ENCODE data around the gene PAK4. TPM values are rescaled to one million over a fixed set of nuclear protein-coding genes. Genes with fewer than 3 reads are reported as not detected.

Gene PAK4
- 69.8 to 77.7 TPM (median 73.9 TPM) in 3 replicates for total RNA-seq (2021)
- percentile 56 among the genes with signal in this experiment for Bru-seq, nascent RNA
- long read RNA-seq, experiment 1, full-length matches to known transcripts = 69 of 259 reads
- long read RNA-seq, experiment 1, partial matches to known transcripts = 21 of 259 reads
- long read RNA-seq, experiment 1, other reads (novel, unspliced or antisense) = 169 of 259 reads
- long read RNA-seq, experiment 2, transcript PAK4-202 (9 exons, 2,739 nt) = major isoform, 15 of 107 reads
- long read RNA-seq, experiment 2, partial matches to known transcripts = 58 of 107 reads
- long read RNA-seq, experiment 2, other reads (novel, unspliced or antisense) = 32 of 107 reads
- long read RNA-seq, experiment 3, partial matches to known transcripts = 1 of 9 reads
- long read RNA-seq, experiment 3, other reads (novel, unspliced or antisense) = 4 of 9 reads

DNA sequence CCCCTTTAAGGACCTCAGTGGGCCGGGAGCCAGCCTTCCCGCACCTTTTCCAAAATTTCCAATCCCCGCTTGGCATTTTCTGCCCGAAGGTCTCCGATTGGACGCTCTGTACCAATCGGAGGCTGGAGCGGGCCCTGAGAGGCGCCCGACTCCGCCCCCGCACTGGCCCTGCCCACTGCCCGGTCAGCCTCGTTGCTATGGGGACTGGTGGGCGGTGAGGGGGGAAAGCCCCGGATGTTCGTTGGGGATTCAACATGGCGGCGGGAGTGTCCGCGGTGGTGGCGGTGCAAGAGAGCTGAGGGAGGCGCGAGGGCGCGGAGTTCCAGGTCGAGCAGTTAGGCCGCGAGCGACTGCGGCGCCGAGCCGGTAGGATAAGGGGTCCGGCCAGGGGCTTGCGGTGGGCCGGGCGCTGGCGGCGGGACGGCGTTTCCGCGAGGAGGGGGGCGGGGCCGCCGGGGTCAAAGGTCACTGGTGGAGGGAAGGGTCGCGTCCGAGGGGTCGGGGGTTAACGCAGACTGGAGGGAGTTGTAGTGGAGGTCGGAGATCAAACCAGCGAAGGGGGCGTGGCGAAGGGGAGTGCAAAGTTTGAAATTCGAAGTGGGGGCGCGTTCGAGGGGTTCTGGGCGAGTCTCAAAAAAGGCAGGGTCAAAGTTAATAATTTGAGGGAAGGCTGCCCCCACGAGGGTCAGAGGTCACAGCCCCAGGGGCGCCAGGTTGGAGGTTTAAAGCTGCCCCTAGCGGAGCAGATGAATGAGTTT lies at the start of gene PAK4:
TSS of gene PAK4 (plus strand) at position 233 of the 758 bp plus-strand sequence. CDS start 43,768 bp downstream, outside the sequence.
- DNase-seq (ENCODE audit: low spot score) = peak; percentile 98
- peak within 1 kb of the TSS; percentile 96 for H3K4me3 Mint-ChIP-seq
- ChIA-PET CTCF (interaction anchor here (0.7 to 1.7 kb wide), 5 partner anchors 62 to 272 kb away, joined by 3 to 6 read pairs (median 3); partner anchors contain the start of gene NCCRP1), POLR2A (interaction anchor here (0.6 kb wide), 1 partner anchor 283 kb away, joined by 3 read pairs; no protein-coding TSS in a partner anchor)
- H3K27ac Mint-ChIP-seq = peak within 1 kb of the TSS; percentile 96
- no peaks in the 10 kb centered on the region for H3K36me3 Mint-ChIP-seq
- H3K9me3 Mint-ChIP-seq = no peaks in the 10 kb centered on the region
- H3K27me3 Mint-ChIP-seq (ENCODE audit: low read depth) = no peaks in the 10 kb centered on the region
- H3K4me1 Mint-ChIP-seq = peaks cover 34% of the 10 kb centered on the region
- peak; percentile 93 for ATAC-seq
- TF ChIP-seq NFE2L1 (CRISPR knock-in tag; IDR thresholded peaks at IDR 0.05) = 0 out of 2 replicates have a peak, but pooled peaks have one; percentile 29
- TF ChIP-seq FOXK1 (CRISPR knock-in tag; IDR thresholded peaks at IDR 0.05) = 0 out of 2 replicates have a peak, but pooled peaks have one; percentile 30
- TF ChIP-seq, protein P1, sequence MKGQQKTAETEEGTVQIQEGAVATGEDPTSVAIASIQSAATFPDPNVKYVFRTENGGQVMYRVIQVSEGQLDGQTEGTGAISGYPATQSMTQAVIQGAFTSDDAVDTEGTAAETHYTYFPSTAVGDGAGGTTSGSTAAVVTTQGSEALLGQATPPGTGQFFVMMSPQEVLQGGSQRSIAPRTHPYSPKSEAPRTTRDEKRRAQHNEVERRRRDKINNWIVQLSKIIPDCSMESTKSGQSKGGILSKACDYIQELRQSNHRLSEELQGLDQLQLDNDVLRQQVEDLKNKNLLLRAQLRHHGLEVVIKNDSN (CRISPR knock-in tag; IDR thresholded peaks at IDR 0.05) = 0 out of 2 replicates have a peak, but pooled peaks have one; percentile 35
- TF ChIP-seq, protein P2, sequence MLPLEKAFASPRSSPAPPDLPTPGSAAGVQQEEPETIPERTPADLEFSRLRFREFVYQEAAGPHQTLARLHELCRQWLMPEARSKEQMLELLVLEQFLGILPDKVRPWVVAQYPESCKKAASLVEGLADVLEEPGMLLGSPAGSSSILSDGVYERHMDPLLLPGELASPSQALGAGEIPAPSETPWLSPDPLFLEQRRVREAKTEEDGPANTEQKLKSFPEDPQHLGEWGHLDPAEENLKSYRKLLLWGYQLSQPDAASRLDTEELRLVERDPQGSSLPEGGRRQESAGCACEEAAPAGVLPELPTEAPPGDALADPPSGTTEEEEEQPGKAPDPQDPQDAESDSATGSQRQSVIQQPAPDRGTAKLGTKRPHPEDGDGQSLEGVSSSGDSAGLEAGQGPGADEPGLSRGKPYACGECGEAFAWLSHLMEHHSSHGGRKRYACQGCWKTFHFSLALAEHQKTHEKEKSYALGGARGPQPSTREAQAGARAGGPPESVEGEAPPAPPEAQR (CRISPR knock-in tag; IDR thresholded peaks at IDR 0.05) = no peak
- TF ChIP-seq, protein P3, sequence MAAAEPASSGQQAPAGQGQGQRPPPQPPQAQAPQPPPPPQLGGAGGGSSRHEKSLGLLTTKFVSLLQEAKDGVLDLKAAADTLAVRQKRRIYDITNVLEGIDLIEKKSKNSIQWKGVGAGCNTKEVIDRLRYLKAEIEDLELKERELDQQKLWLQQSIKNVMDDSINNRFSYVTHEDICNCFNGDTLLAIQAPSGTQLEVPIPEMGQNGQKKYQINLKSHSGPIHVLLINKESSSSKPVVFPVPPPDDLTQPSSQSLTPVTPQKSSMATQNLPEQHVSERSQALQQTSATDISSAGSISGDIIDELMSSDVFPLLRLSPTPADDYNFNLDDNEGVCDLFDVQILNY (CRISPR knock-in tag; IDR thresholded peaks at IDR 0.05) = peak; percentile 73
- TF ChIP-seq NR1H2 (CRISPR knock-in tag; IDR thresholded peaks at IDR 0.05) = no peak
- no peak for TF ChIP-seq JAZF1 (CRISPR knock-in tag; IDR thresholded peaks at IDR 0.05)
- TF ChIP-seq, protein P4, sequence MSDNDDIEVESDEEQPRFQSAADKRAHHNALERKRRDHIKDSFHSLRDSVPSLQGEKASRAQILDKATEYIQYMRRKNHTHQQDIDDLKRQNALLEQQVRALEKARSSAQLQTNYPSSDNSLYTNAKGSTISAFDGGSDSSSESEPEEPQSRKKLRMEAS (CRISPR knock-in tag; IDR thresholded peaks at IDR 0.05) = peak; percentile 55; the same call in 1 of the 2 replicates
- TF ChIP-seq ZNF121 (CRISPR knock-in tag; IDR thresholded peaks at IDR 0.05) = no peak
- no peak for TF ChIP-seq ZNF138 (CRISPR knock-in tag; conservative IDR thresholded peaks at IDR 0.05)
- no peak for TF ChIP-seq ELF4 (CRISPR knock-in tag; IDR thresholded peaks at IDR 0.05; ENCODE audit: low read depth)
- no peak for TF ChIP-seq TCF7 (CRISPR knock-in tag; IDR thresholded peaks at IDR 0.05; ENCODE audit: low read depth)
- TF ChIP-seq ZNF232 (CRISPR knock-in tag; IDR thresholded peaks at IDR 0.05) = peak; percentile 60; the same call in 1 of the 2 replicates
- TF ChIP-seq SMAD4 (CRISPR knock-in tag; IDR thresholded peaks at IDR 0.05) = no peak
- TF ChIP-seq, protein P5, sequence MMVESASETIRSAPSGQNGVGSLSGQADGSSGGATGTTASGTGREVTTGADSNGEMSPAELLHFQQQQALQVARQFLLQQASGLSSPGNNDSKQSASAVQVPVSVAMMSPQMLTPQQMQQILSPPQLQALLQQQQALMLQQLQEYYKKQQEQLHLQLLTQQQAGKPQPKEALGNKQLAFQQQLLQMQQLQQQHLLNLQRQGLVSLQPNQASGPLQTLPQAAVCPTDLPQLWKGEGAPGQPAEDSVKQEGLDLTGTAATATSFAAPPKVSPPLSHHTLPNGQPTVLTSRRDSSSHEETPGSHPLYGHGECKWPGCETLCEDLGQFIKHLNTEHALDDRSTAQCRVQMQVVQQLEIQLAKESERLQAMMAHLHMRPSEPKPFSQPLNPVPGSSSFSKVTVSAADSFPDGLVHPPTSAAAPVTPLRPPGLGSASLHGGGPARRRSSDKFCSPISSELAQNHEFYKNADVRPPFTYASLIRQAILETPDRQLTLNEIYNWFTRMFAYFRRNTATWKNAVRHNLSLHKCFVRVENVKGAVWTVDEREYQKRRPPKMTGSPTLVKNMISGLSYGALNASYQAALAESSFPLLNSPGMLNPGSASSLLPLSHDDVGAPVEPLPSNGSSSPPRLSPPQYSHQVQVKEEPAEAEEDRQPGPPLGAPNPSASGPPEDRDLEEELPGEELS (CRISPR knock-in tag; IDR thresholded peaks at IDR 0.05) = no peak
- TF ChIP-seq, protein P6, sequence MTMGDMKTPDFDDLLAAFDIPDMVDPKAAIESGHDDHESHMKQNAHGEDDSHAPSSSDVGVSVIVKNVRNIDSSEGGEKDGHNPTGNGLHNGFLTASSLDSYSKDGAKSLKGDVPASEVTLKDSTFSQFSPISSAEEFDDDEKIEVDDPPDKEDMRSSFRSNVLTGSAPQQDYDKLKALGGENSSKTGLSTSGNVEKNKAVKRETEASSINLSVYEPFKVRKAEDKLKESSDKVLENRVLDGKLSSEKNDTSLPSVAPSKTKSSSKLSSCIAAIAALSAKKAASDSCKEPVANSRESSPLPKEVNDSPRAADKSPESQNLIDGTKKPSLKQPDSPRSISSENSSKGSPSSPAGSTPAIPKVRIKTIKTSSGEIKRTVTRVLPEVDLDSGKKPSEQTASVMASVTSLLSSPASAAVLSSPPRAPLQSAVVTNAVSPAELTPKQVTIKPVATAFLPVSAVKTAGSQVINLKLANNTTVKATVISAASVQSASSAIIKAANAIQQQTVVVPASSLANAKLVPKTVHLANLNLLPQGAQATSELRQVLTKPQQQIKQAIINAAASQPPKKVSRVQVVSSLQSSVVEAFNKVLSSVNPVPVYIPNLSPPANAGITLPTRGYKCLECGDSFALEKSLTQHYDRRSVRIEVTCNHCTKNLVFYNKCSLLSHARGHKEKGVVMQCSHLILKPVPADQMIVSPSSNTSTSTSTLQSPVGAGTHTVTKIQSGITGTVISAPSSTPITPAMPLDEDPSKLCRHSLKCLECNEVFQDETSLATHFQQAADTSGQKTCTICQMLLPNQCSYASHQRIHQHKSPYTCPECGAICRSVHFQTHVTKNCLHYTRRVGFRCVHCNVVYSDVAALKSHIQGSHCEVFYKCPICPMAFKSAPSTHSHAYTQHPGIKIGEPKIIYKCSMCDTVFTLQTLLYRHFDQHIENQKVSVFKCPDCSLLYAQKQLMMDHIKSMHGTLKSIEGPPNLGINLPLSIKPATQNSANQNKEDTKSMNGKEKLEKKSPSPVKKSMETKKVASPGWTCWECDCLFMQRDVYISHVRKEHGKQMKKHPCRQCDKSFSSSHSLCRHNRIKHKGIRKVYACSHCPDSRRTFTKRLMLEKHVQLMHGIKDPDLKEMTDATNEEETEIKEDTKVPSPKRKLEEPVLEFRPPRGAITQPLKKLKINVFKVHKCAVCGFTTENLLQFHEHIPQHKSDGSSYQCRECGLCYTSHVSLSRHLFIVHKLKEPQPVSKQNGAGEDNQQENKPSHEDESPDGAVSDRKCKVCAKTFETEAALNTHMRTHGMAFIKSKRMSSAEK (CRISPR knock-in tag; IDR thresholded peaks at IDR 0.05; ENCODE audit: borderline replicate concordance) = no peak
- peak; percentile 40; the same call in 1 of the 2 replicates for TF ChIP-seq FOXP1 (CRISPR knock-in tag; IDR thresholded peaks at IDR 0.05; ENCODE audit: borderline replicate concordance)
- TF ChIP-seq, protein P7, sequence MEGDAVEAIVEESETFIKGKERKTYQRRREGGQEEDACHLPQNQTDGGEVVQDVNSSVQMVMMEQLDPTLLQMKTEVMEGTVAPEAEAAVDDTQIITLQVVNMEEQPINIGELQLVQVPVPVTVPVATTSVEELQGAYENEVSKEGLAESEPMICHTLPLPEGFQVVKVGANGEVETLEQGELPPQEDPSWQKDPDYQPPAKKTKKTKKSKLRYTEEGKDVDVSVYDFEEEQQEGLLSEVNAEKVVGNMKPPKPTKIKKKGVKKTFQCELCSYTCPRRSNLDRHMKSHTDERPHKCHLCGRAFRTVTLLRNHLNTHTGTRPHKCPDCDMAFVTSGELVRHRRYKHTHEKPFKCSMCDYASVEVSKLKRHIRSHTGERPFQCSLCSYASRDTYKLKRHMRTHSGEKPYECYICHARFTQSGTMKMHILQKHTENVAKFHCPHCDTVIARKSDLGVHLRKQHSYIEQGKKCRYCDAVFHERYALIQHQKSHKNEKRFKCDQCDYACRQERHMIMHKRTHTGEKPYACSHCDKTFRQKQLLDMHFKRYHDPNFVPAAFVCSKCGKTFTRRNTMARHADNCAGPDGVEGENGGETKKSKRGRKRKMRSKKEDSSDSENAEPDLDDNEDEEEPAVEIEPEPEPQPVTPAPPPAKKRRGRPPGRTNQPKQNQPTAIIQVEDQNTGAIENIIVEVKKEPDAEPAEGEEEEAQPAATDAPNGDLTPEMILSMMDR (IDR thresholded peaks at IDR 0.05) = no peak
- TF ChIP-seq OVOL2 (CRISPR knock-in tag; IDR thresholded peaks at IDR 0.05; ENCODE audit: borderline replicate concordance) = no peak
- TF ChIP-seq GRHL2 (CRISPR knock-in tag; IDR thresholded peaks at IDR 0.05; ENCODE audit: insufficient replicate concordance, severe bottlenecking) = no peak
- TF ChIP-seq, protein P8, sequence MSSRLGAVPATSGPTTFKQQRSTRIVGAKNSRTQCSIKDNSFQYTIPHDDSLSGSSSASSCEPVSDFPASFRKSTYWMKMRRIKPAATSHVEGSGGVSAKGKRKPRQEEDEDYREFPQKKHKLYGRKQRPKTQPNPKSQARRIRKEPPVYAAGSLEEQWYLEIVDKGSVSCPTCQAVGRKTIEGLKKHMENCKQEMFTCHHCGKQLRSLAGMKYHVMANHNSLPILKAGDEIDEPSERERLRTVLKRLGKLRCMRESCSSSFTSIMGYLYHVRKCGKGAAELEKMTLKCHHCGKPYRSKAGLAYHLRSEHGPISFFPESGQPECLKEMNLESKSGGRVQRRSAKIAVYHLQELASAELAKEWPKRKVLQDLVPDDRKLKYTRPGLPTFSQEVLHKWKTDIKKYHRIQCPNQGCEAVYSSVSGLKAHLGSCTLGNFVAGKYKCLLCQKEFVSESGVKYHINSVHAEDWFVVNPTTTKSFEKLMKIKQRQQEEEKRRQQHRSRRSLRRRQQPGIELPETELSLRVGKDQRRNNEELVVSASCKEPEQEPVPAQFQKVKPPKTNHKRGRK (CRISPR knock-in tag; IDR thresholded peaks at IDR 0.05; ENCODE audit: borderline replicate concordance) = no peak
- peak; percentile 86 for TF ChIP-seq SP1 (CRISPR knock-in tag; conservative IDR thresholded peaks at IDR 0.05)
